Hematopoietic multipotent progenitor cell (in vitro differentiated cells): ENCODE data around the gene EXOC1. TPM values are rescaled to one million over a fixed set of nuclear protein-coding genes. Genes with fewer than 3 reads are reported as not detected.
A peak's percentile ranks its signal among the peaks of the same experiment; 100 is the strongest.
"Not testable (repeated sequence)": the region's sequence is repeated elsewhere in the genome, so short reads cannot be mapped to it uniquely, and the experiment has no call there.

Experiments used
- DNase-seq, 3 donors: peaks; one replicate each; pipeline ENCODE4 v3.0.0-alpha.2; 2011 to 2015; ENCODE audit warnings: low read depth in 2 of 3, low spot score in 2 of 3
- total RNA-seq: library from RNA; depleted of rRNA; stranded (reverse); fragments of >200 nt; gene quantifications from one replicate; pipeline ENCODE4 v1.2.3, GENCODE V29; 2012

EXOC1 gene
- 21.8 TPM for total RNA-seq

DNA sequence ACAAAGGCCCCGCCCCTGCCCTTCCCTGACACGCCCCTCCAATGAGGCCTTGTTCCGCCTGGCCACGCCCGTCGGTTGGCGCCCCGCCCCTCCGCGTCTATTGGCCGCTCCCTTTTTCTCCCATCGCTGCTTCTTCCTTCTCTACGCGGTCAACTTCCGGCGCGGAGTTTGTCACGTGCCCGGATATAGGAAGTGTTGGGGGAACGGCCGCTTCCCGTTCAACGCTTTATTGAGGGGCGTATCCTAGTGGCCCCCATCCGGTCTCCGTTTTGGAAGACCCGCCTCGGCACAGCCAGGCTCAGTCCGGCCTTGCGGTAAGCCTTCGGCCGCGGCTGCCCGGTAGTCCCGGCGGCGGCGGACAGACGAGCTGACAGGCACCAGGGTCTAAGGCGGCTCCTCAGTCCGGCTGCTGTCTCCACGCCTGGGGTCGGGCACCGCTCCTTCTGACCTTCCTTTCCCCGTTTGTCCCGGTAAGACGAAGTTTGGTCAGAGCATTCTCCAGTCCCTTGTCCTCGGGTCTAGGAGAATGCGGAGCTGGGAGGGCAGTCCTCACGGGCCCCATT lies at the start of gene EXOC1:
Gene EXOC1 (plus strand): TSS at position 165 of the 563 bp plus-strand sequence. CDS start 4,676 bp downstream, outside the sequence.
- peak; percentile 86 to 98 (median 97) for DNase-seq

DNA sequence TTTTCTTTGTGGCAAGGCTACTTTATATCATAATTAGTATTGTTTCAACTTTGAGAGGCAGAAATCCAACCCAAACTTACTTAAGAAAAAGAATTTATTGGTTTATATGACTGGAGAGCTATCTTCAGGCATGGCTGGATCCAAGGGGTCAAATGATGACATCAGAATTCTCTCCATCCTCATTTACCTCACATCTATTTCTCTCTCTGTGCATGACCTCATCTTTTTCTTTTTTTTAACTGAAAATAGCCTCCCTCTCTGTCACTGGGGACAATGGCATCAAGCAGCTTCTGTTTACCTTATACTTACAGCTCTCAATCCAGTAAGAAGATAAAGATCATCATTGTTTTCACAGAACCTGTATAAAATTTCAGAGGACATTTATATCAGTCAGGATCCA lies 45.9 kb upstream of the EXOC1 start:
- DNase-seq, result no peak

DNA sequence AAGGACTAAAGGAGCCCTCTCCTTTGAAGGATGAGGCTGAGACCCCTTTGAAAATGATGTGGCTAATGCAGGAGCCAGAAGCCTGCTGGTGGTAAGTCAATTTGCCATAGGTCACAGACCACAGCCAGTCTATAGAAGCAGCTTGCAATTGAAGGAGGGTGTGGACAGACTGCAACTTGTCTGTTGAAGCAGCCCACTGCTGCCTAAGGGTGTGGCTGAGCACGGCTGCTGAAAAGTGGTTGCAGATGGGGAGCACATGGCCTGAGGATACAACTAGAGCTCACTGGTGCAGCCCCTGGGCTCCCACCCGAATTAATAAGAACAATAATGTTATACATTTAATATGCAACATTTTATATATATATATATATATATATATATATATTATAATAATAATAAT lies 45.3 kb upstream of the EXOC1 start:
- no peak for DNase-seq

- DNase-seq, result no peak
Measured at GRCh38 chr4:55808632-55809031, 44.8 kb upstream of the EXOC1 start.

GRCh38 chr4:55817691-55818090 lies 35.8 kb upstream of the EXOC1 start:
- DNase-seq, result no peak

DNA sequence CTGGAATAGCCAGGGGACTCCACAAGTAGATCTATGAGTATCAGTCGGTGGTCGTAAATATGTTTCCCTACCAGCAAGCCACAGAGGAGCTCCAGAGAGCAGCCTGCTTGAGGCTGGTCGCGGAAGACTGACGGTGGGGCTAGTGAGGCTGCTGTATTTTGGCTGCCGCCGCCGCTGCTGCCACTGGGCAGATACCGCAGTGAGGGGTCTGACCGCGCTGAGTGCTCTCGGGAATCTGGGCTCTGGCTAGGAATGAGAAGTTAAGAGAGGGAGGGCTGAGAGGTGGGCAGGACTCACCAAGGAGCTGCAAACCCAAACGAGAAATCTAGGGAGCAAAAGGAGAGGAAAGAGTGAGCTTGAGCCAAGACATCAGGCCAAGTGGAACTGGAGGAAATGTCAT lies 33.8 kb upstream of the EXOC1 start, which contains the start of gene EXOC1L:
Gene EXOC1L (plus strand): TSS at position 157 of the 400 bp plus-strand sequence. CDS start 237 bp downstream, at position 394.
- DNase-seq, result peak in 2 of 3 donors; percentile 29 to 61

- no peak for DNase-seq
Measured at GRCh38 chr4:55820279-55820678, 33.2 kb upstream of the EXOC1 start.

DNA sequence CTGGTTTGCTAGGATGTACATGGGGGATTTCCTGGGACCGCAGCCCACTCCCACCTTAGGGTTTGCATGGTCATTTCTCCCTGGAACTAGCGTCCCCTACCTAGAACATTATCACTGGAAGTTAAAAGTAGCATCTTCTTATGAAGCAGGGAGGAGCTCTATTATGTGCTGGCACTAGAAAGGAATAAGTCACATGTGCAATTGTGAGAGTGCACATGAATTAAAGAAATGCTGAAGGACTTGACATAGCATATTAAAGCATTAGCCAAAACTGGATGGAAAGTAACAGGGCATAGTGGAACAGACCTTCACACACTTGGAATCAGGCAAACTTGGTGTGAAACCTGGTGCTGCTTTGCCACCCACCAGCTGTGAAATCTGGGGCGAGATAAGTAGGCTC lies 31.1 kb upstream of the EXOC1 start:
- DNase-seq, result no peak

DNA sequence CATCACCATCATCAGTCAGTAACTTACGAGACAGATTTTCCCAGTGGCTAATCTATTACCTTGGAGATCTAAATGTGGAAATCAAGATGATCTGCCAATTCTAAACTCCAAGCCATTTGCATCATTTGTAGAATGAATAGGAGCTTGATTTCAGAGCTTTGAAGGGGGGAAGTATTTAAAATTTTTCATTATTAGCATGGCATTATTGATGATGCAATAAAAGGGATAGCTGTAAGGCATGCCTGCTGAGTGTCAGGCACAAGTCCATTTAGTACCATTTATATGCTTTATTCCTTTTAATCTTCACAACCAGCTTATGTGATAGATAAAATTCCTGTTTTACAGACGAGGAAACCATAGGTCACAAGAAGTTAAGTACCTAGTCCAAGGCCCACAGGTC lies 28.6 kb upstream of the EXOC1 start:
- DNase-seq, result no peak

DNA sequence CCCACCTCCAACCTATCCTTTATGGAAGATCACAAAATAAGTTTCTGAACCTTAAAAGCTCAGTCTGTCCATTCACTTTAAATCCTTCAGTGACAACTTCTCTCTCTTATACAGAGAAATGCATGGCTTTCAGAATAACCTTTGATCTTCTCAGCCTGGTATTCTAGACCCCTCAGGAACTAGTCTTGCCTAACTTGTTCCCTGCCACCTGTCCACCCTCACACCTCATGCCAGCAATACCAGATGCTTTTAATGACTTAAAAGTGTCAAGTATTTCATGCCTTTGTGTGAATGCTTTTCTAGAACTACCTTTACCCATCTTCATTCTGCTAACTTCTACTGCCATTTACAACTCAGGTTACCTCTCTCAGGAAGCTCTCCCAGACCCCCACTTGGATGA lies 26.5 kb upstream of the EXOC1 start:
- DNase-seq, result no peak

DNA sequence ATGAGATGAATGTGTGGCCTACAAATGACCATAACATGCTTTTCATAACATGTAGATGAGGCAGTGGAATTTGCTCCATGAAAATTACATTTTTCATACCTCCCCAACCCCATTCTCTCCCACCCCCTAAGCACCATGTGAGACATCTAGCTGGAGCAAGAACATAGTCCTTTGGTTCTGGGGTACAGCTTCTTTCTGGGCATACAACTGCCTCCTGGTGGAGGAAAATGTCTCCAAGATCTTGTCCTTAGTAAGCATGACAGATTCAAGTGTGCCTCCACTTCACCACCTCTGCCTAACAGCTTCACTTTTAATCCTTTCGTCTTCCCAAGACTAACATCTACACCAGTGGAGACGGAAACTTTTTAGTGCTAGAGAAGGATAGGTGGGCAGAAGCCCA lies 25.9 kb upstream of the EXOC1 start:
- DNase-seq, result no peak

DNA sequence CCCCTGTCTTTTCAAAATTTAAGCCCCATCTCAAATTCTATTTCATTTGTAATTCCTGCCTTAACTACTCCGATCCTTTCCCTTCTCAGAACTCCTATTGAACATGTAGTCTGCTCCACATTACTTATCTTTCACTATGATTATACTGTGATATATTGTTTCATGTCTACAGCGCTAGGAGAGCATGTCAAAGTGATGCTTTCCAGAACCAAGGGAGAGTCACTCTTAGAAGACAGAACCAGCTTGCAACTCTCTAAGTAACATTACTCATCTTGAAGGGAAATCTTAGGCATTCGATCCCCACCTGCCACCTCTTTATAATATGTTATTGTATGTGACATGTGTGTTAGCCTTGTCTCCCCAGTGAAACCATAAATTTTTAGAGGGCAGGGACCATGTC lies 23.4 kb upstream of the EXOC1 start:
- DNase-seq, result no peak

GRCh38 chr4:55830716-55831115 lies 22.7 kb upstream of the EXOC1 start:
- no peak for DNase-seq

DNA sequence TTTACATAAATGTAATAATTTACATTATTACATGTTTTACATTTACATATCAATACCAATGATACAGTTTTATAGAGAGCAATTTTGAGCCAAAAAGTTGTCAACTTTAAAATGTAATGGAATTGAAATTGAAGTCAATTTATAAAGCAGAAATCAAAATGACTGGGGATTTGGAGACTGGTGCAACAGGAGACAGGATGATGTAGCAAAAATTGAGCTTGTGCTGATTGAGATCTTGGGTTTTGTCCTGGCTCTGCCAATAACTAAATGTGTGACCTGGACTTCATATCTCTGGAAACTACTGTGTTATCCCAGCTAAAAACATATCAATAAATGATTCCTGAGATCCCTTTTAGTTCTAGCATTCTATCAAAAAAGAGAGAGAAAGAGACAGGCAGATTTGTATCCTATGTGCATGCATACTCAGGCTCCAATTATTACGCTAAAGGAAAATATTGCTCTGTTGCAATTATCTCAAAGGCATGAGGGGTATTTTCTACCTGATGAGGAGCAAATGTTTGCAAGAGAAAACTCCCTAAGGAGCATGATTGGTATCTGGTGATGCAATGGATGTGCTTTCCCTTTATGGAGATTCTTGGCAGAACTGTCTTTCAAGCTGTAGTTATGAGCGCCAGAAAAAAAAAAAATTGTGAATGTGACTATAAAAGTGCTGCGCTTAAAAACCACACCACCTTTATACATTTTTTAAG lies 19.2 kb upstream of the EXOC1 start:
- DNase-seq, result no peak

DNA sequence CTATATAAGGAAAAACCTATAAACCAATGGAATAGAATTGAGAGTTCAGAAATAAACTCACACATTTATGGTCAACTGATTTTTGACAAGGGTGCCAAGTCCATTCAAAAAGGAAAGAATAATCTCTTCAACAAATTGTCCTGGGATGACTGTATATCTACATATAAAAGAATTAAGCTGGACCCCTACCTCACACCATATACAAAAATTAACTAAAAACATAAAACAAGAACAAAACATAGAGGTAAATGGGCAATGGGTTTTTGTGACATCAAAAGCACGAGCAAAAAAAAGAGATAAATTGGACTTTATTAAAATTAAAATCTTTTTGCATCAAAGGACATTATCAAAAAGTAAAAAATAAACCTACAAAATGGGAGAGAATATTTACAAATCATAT lies 15.5 kb upstream of the EXOC1 start:
- no peak for DNase-seq

GRCh38 chr4:55838356-55838755 lies 15.1 kb upstream of the EXOC1 start:
- DNase-seq, result no peak

- DNase-seq, result no peak
Measured at GRCh38 chr4:55838952-55839351, 14.5 kb upstream of the EXOC1 start.

DNA sequence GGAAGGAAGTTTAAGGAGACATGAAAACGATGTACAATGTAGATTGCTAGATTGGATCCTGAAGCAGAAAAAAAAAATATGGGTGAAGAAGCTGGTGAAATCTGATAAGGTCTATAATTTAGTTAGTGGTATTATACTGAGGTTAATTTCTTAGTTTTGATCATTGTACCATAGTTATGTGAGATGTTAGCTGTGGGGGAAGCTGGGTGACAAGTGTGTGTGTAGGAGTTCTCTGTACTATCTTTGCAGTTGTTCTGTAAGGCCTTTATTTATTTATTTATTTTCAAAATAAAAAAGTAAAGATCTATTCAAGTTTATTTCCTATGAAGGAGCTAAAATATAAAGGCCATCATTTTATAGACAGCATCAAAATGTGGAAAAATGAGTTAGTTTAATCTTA lies 12.5 kb upstream of the EXOC1 start:
- DNase-seq, result no peak

DNA sequence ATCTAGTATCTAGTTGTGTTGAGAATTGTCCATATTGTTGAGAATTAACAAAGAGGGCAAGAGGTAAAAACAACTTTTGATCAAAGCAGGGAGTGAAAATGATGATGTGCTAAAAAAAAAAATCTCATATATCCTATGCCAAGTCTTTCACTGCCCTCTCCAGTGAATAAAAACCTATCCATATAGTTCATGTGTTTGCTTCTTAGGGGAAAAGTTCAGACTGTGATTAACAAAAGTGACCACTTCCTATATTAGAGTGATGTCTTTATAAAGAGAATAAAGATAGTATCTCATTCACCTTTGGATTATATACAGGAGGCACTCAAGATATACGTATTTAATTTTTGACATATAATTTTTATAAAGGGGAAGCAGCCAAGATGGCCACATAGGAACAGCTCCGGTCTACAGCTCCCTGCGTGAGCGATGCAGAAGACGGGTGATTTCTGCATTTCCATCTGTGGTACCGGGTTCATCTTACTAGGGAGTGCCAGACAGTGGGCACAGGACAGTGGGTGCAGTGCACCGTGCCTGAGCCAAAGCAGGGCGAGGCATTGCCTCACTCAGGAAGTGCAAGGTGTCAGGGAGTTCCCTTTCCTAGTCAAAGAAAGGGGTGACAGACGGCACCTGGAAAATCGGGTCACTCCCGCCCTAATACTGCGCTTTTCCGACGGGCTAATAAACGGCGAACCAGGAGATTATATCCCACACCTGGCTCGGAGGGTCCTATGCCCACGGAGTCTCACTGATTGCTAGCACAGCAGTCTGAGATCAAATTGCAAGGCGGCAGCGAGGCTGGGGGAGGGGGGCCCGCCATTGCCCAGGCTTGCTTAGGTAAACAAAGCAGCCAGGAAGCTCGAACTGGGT lies 11.8 kb upstream of the EXOC1 start:
- not testable (repeated sequence) for DNase-seq

GRCh38 chr4:55842312-55842711 lies 11.1 kb upstream of the EXOC1 start:
- DNase-seq, result not testable (repeated sequence)

DNA sequence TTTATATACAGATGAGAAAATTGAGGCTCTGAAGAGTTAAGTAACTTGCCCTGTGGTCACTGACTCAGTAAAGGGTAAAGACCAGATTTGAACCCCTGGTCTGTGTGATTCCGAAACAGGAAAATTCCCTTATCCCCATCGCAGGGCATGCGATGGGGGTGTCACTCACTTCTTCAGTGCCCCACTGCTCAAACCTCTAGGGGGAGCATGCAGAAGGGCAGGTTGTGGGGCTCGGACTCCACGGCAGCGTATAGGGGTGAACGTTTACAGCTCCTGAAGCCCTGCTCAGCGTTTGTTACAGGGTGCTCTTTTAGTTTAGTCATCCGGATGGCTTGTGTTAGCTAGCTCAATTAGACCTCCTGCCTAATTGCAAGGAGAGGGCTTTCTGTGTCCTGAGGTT lies 3.7 kb upstream of the EXOC1 start:
- no peak for DNase-seq

DNA sequence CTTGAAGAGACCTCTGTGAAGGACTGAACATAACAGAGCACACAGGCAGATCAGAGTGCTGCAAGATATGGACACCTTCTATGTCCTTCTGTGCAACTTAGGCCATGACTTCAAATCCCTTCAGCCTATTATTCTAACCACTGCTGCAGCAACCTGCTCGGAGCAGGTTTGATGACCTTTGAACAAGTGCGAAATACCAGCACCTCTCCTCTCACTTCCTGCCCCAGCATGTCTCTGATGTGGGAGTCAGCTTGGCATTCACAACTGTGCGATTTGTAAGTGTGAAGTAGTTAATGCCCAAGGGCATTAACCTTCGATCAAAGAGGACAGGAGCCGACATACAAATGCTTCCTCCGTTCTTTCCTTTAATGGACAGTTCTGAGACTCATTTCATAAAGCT lies 1.6 kb upstream of the EXOC1 start:
- DNase-seq, result no peak
